NCI-H128 (cell line): ENCODE results near the gene PSAP.
"Not testable (repeated sequence)": the region's sequence is repeated elsewhere in the genome, so short reads cannot be mapped to it uniquely, and the experiment has no call there.

ENCODE experiments used
- DNase-seq: peaks from one replicate; lab custom pipeline; 2025; ENCODE audit not compliant: unreplicated experiment; lab: John Stamatoyannopoulos, UW

PSAP gene

GRCh38 chr10:71850743-71851464 lies at the start of gene PSAP:
TSS of gene PSAP (minus strand) at chr10:71851251. CDS start at chr10:71851221, 30 bp downstream.
- peak; percentile 88 for DNase-seq

- no peak for DNase-seq
These were observed 49.6 kb upstream of the PSAP start for GRCh38 chr10:71900441-71901180.

DNA sequence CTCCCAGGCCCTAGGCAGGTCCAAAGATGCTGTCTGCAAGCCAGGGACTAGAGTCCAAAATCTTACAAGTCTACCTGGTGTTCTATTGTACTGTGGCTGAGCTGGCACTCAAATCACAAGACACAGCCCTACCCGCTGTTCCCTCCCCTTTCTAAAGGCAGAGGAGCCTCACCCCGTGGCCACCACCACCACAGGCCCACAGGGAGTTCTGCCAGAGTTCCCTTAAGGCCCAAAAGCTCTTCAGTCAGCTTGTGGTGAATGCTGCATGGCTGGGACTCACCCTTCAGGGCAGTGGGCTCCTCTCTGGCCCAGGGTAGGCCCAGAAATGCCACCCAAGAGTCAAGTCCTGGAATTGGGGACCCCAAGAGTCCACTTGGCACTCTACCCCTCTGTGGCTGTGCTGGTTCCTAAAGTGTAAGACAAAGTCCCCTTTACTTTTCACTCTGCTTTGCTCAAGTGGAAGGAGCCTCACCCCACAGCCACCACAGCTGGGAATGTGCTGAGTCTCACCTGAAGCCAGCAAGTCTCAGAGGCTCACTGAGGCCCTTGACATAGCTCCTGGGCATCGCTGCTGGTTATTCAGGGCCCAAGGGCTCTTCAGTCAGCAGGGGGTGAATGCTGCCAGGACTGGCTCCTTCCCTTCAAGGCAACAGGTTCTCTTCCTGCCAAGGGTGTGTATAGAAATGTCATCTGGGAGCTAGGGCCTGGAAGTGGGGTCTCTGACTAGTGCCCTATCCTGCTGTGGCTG lies 48.8 kb upstream of the PSAP start:
- no peak for DNase-seq

- not testable (repeated sequence) for DNase-seq
These were observed 47.3 kb upstream of the PSAP start for GRCh38 chr10:71898346-71898745.

DNA sequence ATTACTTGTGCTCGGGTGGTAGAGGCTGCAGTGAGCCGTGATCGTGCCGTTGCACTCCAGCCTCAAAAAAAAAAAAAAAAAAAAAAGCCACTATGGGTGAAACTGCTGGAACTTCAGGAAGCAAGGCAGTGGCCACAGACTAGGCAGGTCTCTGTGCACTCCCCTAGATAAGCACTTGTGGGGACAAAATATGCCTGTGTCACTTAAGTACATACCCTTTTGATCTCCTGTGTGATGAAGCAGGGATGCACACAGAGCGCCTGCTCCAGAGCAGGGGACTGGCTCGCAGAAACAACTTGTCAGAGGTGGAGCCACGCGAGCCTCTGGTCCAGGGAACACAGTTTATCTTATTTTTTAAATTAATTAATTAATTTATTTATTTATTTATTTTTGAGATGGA lies 42.9 kb upstream of the PSAP start:
- no peak for DNase-seq

GRCh38 chr10:71893258-71893815 lies 42.3 kb upstream of the PSAP start:
- no peak for DNase-seq

- no peak for DNase-seq
These were observed 40.4 kb upstream of the PSAP start for GRCh38 chr10:71891437-71891836.

DNA sequence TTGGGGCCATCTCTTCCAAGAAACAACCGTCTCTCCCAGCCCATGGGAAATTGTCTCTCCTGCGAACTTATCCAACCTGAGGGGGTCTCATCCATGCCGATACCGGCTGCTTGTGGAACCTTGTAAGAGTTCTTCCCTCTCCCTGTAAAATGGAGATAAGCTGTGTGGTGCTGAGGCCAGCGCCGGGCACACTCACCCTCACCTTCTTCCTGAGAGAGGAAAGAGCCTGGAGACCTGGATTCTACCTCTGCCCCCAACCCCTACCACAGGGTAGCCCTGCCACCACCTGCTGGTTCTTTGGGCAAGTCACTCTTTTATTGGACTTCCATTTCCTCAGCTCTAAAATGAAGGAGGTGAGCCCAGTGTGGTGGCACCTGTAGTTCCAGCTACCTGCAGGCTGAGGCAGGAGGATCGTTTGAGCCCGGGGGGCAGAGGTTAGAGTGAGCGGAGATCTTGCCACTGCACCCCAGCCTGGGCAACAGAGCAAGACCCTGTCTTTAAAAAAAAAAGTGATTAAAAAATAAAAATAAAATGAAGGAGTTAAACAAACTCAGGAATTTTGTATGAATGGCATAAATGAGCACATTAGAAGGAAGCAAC lies 38.4 kb upstream of the PSAP start:
- DNase-seq = no peak

DNA sequence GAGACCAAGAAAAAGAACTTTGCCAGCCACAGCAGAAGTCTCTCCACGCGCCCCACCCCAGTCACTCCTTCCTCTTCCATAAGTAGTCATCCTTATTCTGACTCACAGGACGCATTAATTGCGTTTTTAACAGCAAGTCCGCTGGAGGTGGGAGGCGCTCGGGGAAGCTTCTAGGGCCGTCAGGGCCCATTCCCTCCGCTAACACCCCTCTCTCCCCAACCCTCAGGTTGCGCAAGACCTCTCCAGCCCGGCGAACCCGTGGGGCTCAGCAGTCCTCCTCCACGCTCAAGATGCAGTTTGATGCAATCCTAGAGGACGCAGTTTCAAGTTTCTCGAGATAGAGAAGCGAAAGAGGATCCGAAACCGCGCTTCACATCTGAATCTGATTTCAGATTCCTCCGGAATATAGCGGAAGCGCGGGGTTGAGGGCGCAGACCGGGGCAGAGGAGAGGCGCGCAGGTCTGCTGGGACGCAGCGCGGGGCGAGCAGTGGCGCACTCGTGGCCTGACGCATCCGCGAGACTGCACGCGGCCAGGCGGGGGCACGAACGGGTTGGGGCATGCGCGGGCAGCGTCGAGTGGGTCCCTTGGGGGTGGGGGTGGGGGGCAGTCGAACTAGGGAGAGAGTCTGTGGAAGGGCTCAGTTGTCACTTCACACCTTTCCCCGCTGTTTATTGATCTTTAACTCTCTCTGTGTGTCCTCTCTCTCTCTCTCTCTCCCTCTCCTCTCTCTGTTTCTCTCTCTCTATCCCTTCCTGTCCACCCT lies 37.8 kb upstream of the PSAP start:
- DNase-seq = peak; percentile 20

DNA sequence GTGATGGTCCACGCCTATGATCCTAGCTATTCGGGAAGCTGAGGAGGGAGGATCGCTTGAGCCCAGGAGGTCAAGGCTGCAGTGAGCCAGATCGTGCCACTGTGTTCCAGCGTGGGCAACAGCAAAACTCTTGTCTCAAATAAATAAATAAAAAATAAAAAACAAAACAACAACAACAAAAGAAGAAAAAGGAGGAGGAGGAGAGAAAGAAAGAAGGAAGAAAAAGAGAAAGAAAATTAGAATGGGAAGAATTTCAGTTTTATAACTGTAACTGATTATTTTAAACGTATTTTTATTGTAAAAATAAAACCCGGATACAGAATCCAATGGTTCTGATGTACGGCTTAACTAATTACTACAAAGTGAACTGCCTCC lies 37.2 kb upstream of the PSAP start:
- no peak for DNase-seq

DNA sequence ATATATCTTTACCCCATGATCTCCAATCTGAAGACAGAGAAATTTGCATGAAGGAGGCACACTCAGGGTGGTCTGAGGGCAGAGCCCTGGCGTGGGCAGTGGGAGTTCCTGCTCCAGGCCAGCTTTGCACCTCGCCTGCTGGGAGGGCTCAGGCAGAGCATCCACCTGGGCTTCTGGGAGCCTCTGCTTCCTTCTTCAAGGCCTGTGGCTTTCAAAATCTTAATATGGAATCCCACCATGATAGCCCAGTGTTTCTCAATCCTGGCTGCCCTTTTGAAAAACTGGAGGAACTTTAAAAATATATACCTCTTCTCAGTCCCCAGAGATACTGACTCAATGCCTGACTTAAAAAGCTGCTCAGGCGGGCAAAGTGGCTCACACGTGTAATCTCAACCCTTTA lies 36.7 kb upstream of the PSAP start:
- DNase-seq = no peak

DNA sequence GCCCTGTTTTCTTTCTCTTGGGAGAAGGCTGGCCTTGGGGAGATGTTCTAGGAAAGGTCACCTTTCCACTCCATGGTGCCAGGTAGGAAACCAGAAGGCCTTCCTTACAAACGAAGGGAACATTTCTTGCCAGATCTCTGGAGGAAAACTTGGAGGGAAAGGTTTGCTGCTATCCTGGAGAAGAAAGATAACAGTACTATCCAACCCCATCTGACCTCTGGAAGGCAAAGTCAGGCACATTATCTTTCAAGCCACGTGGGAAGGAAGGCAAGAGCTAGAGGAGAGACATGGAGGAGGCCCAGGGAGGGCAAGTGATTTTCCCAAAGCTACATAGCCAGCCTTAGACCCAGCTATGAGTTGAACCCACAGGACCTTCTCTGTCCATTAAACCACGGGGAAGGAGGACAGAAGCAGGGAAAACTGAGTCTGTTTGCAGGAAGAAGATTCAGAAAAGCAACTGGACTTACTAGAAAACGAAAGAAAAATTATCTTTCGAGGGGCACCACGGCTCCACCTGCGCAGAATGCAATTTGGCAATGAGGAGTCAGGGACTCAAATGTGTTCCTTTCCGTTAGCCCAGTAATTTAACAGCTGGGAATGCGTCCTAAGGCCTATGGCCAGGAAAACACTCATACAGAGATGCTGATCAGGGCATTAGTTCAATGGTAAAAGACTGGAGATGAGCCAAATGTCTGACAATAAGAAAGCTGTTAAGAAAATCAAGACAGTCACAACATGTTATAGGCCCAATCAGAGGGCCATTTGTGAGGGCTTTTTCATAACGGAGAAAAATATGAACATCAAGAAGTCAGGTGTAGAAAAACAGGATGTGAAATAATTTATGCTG lies 32.0 kb upstream of the PSAP start:
- DNase-seq = no peak

GRCh38 chr10:71881647-71882355 lies 30.8 kb upstream of the PSAP start:
- DNase-seq = no peak

DNA sequence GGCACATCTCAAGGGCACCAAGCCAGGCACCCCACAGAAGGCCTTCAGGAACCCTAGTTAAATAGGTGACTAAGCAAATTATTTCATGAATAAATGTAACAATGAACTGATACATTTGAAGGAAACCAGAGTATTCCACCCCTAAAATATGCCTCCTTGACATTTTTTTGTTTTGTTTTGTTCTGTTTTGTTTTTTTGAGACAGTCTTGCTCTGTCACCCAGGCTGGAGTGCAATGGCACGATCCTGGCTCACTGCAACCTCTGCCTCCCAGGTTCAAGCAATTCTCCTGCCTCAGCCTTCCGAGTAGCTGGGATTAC lies 30.2 kb upstream of the PSAP start:
- DNase-seq = not testable (repeated sequence)

DNA sequence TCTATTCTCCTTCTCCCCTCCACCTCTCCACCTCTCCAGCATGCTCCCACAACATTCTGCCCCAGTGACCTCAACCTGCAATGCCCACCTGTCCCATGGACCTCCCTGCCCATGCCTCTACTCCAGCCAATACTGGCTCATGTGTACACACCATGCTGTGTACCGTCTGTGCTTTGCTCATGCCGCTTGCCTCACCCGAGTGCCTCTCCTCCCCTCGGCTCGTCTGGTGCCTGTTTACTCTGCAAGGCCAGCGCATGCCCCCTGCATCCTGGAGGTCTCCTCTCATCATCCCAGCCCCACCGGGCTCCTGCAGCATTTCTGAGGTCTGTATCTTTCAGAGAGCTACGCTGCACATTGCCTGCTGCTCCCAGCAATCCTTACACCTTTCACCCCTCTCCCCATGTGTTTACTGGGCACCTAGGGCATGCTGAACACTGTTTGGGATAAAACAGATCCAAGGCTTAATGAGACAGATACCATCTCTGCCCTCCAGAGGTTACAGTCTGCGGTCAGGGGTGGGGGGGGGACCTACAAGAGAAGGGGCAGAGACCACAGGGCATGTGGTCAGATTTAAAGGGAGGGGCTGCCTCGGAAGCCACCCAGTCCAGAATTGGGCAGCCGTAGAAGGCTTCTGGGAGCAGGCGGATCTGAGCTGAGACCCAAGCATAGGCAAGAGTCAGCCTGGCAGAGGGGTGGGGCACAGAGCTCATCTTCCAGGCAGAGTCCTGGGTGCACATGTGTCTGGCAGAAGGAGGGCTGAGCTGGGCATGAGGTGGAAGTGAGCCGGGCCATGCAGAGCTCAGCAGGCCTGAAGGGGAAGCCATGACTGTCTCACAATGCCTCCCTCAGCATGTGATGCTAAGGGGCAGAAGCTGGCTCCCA lies 29.6 kb upstream of the PSAP start:
- no peak for DNase-seq

DNA sequence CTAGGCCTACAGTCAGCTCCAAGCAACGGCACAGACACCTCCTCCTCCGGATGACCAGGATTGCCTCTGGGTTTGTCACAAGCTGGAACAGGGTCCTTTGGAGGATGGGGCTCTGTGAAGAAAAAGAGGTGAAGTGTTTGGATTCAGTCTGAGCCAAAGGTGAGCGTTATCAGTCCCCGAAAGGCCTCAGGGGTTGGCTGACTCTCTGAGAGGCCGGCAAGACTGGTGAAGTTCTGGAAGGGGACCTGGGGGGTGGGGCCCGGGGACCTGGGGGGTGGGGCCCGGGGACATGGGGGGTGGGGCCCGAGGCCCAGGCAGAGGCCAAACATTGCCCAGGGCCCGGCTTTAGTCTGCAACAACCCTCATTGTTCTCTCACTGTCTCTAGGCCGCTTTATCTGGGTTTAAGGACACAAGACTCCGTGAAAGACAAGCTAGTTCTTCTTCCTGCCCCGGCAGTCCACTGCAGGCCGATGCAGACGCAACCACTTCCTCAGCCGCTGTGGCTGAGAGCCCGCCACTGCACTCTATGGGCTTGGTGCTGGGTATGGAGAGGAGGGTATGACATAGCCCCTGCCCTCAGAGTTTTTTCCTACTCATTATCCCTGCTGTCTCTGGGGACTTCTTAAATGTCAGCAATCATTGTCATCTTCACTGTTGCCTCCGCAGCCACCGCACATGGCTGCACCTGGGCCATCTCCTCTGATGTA lies 27.4 kb upstream of the PSAP start:
- no peak for DNase-seq

DNA sequence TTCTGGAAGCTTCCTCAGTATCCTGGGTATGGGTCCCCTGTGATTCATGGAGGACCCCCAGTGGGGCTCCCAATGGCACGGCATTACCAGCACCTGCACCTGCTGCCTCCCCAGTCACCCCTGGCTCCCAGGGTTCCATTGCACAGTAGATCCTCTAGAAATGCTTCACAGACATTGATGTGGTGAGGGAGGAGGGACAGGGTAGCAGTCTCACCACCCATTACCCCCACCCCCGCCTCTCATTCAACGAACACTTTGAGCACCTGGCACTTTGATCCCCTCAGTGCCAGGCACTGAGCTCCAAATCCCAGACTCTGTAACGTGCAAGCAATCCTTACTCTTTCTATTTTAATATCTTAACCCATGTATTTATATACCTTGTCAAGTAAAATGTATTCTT lies 26.8 kb upstream of the PSAP start:
- no peak for DNase-seq
